Measurements from ENCODE around the gene ICOS.

DNA sequence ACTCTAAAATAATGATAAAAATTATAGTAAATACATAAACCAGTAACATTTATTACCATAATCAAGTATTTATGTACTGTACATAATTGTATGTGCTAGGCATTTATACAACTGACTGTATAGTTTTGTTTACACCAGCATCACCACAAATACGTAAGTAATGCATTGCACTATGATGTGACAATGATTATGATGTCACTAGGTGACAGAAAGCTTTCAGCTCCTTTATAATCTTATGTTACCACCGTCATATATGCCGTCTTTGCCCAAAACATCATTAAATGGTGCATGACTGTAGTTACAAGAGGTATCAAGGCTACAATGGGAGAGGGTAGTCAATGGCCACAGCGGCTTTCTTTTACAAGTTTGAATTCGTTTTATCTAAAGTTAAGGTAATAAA lies 60.1 kb downstream of the ICOS start:
- TF ChIP-seq, protein P1, sequence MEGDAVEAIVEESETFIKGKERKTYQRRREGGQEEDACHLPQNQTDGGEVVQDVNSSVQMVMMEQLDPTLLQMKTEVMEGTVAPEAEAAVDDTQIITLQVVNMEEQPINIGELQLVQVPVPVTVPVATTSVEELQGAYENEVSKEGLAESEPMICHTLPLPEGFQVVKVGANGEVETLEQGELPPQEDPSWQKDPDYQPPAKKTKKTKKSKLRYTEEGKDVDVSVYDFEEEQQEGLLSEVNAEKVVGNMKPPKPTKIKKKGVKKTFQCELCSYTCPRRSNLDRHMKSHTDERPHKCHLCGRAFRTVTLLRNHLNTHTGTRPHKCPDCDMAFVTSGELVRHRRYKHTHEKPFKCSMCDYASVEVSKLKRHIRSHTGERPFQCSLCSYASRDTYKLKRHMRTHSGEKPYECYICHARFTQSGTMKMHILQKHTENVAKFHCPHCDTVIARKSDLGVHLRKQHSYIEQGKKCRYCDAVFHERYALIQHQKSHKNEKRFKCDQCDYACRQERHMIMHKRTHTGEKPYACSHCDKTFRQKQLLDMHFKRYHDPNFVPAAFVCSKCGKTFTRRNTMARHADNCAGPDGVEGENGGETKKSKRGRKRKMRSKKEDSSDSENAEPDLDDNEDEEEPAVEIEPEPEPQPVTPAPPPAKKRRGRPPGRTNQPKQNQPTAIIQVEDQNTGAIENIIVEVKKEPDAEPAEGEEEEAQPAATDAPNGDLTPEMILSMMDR (IDR thresholded peaks at IDR 0.05), result no peak
- TF ChIP-seq POLR2A (IDR thresholded peaks at IDR 0.05), result no peak

All from uterus (tissue), 2 donors.